AML-193 (cell line): ENCODE data around the gene PLA2G12B.

ENCODE experiments used
- DNase-seq, 2 experiments: peaks; one replicate each; lab custom pipeline; 2025; lab: John Stamatoyannopoulos, UW

The PLA2G12B gene

DNA sequence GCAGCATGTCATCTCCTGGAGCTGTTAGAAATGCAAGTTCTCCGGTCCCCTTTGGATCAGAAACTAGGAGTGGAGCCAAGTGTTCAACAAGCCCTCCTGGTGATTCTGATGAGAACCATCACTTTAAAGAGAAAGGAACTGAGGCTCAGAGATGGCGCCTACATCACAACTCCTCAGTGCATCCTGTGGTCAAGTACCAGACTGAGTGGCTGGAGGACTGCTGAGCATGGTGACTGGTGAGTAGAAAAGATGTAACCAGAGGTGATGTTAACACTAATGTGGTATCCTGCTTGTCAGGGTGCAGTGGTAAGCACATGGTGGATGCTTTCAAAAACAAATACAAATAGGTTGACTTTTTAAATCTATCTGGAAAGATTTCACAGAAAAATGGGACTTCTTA lies 64.5 kb downstream of the PLA2G12B start:
- no peak for DNase-seq

DNA sequence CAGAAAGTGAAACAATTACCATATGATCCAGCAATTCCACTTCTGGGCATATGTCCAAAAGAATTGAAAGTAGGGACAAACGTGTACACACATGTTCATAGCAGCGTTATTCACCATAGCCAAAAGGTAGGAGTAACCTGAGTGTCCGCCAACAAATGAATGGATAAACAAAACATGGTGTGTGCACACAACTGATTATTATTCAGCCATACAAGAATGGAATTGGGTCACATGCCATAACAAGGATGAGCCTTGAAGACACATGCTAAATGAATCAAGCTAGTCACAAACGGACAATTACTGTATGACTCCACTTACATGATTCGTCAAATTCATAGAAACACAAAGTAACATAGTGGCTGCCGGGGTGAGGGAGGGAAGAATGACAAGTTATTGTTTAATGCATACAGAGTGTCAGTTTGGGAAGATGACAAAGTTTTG lies 65.2 kb downstream of the PLA2G12B start:
- no peak for DNase-seq

DNA sequence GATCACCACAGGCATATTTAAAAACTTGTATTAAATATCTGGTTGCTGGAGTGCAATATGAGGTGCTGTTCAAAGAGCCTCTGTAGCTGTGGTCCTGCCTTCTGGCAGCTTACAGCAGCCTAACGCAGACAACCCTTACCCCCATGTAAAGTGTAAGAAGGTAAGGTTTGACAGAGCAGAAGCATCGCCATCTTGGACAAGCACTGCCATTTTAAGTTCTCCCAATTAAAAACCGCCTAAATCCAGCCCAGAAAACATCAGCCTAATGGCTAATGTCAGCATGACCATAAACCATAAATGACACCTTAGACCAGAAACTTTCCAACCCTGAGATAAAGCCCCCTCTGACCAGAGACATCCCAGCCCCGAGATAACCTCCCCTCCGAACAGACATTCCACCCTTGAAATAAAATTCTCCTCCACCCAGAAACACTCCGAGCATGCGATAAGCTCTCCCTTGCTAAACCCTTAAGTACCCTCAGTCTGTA lies 66.4 kb downstream of the PLA2G12B start:
- no peak for DNase-seq

DNA sequence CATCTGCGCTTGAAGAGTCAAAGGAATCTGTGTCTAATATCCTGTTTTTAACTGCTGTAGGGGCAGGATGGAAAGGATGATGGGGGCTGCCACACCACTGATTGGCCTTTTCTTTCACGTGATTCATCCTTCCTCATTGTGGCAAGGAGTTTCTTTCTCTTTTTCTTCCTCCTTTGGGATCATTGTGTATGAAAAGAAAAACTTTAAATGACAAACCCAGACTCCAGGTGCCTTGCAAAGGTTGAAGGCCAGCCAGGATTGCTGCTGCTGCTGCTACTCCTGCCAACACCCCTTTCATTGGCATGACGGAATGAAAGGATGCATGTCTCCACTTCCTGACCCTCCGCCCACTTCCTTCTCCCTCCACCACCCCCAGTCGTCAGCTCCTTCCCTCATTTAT lies 67.6 kb downstream of the PLA2G12B start:
- DNase-seq, result no peak

DNA sequence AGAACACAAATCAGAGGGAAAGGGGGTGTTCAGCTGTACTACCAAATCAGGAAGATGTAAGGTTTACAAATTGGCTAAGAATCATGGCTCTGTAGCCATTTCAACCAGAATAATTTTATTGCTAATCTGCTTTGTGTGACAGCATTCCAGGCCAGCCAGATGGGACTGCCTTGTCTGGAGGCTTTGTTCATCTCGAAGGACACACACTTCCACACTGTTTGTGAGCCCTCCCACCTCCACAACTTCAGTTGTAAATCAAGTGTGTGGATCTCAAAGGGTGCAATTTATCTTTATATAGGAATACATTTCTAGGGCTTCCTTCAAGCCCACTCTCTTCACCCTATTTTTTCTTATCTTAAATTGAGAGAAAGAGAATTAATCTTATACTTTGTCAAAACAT lies 68.0 kb downstream of the PLA2G12B start:
- no peak for DNase-seq

DNA sequence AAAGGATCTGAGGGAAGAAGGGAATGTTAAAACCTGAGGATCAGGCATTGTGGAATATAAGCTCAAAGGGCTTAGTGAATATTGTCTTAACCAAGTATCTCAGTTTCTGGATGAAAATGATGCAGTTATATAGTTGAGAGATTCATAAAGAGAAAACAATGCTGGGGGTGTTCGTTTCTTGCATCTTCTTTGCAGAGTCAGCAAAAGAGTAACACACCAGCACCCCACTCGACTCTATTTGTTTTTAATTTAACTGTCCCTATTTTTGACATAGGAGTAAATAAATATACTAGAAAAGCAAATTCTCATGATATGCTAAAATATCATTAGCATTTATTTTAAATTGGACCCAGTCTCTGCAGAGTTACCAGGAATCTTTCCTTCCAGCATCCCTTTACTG lies 68.7 kb downstream of the PLA2G12B start:
- no peak for DNase-seq
